BJ (cell line): Measurements from ENCODE around the gene MFSD11. TPM values are rescaled to one million over a fixed set of nuclear protein-coding genes. Genes with fewer than 3 reads are reported as not detected.

ENCODE experiments used
- CTCF ChIA-PET: fragments of 350-600 bp; formaldehyde crosslinking; extraction: SDS; loops from one replicate; lab custom pipeline; 2021; ENCODE audit warnings: antibody characterized with exemption, inconsistent platforms; lab: Yijun Ruan, JAX
- POLR2A ChIA-PET: fragments of 300-600 bp; sonication (Branson Sonifier 250); formaldehyde crosslinking; extraction: SDS; loops from one replicate; lab custom pipeline; 2021; ENCODE audit warnings: antibody characterized with exemption; lab: Charles Lee
- DNase-seq: peaks from one replicate; pipeline ENCODE4 v3.0.0-alpha.2; 2011; ENCODE audit warnings: low read depth
- H3K27me3 ChIP-seq: 2 replicates; pipeline ENCODE4 v1.6.0; 2011; ENCODE audit warnings: low read length; ENCODE audit not compliant: control insufficient read depth, insufficient read depth
- H3K36me3 ChIP-seq: 2 replicates; pipeline ENCODE4 v1.5.1; 2011; ENCODE audit warnings: low read length; ENCODE audit not compliant: control insufficient read depth, insufficient read depth
- H3K4me3 ChIP-seq: 2 replicates; pipeline ENCODE4 v1.5.1; 2011; ENCODE audit warnings: low read depth, mild to moderate bottlenecking, control low read depth, low read length
- polyA plus RNA-seq: library from polyadenylated mRNA; depleted of rRNA; stranded (reverse); fragments of >200 nt; gene quantifications from 2 replicates; pipeline ENCODE4 v1.2.3, GENCODE V29; 2011; rRNA removed
- small RNA-seq: library from RNA; depleted of rRNA; stranded (forward); fragments of <200 nt; gene quantifications from one replicate; pipeline ENCODE3, GENCODE V24; 2012; ENCODE audit warnings: low replicate concordance, low read depth; ENCODE audit not compliant: insufficient read length
- TF ChIP-seq, protein P1 (sequence below): IDR thresholded peaks from 2 replicates; pipeline ENCODE4 v1.5.1; 2011; ENCODE audit warnings: low read depth, mild to moderate bottlenecking, control low read depth, inconsistent platforms, low read length, moderate library complexity; ENCODE audit not compliant: insufficient read depth

The MFSD11 gene
- polyA plus RNA-seq, 1 experiment, result 18.6 TPM

DNA sequence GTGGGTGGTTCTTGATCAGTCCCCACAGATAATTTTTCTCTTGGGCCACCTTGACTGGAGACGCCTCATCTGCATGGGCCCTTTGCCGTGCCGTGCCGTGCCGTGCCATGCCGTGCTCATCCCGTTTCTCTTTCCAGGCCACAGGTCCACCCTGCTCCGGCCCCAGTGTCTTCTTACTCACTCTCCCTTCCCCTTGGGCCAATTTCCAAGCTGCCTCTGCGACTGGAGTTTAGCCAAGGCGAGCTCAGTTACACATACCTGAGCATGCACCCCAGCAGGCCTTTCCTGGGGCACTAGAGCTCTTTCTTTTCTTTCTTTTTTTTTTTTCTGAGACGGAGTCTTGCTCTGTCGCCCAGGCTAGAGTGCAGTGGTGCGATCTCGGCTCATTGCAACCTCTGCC is 89.8 kb downstream of the MFSD11 start:
- CTCF ChIA-PET, result no interaction called here
- POLR2A ChIA-PET, result no interaction called here

More for the DNA sequence above, 89.8 kb downstream of the MFSD11 start:
- Histone ChIP-seq H3K36me3 (no peaks in the 10 kb centered on the region), H3K27me3 (no peaks in the 10 kb centered on the region), H3K4me3 (no peak overlapping the region)
- no peak for DNase-seq
- TF ChIP-seq, protein P1, sequence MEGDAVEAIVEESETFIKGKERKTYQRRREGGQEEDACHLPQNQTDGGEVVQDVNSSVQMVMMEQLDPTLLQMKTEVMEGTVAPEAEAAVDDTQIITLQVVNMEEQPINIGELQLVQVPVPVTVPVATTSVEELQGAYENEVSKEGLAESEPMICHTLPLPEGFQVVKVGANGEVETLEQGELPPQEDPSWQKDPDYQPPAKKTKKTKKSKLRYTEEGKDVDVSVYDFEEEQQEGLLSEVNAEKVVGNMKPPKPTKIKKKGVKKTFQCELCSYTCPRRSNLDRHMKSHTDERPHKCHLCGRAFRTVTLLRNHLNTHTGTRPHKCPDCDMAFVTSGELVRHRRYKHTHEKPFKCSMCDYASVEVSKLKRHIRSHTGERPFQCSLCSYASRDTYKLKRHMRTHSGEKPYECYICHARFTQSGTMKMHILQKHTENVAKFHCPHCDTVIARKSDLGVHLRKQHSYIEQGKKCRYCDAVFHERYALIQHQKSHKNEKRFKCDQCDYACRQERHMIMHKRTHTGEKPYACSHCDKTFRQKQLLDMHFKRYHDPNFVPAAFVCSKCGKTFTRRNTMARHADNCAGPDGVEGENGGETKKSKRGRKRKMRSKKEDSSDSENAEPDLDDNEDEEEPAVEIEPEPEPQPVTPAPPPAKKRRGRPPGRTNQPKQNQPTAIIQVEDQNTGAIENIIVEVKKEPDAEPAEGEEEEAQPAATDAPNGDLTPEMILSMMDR, result no peak

Small RNA genes within 50 kb of the gene (small RNA-seq; reads per million reads assigned to genes)
- gene AC005837.3 (not detected), gene RF02271 (not detected), gene RNU6-97P (not detected), gene RNY4P36 (not detected)

Other genes starting within 250 kb of the MFSD11 start
- 6.4 and 8.9 TPM in 2 replicates for gene RHBDF2, start 236.7 kb upstream of the MFSD11 start, polyA plus RNA-seq
- gene CYGB, start 200.4 kb upstream of the MFSD11 start, polyA plus RNA-seq, result 1.1 and 1.4 TPM in 2 replicates
- gene PRCD, start 198.1 kb upstream of the MFSD11 start, polyA plus RNA-seq, result 0.21 TPM in 1 of 2 replicates, not detected in the other
- 0.72 and 0.89 TPM in 2 replicates for gene ST6GALNAC2, start 152.3 kb upstream of the MFSD11 start, polyA plus RNA-seq
- not detected in 2 replicates for gene ST6GALNAC1, start 94.4 kb upstream of the MFSD11 start, polyA plus RNA-seq
- gene MXRA7, start 27.2 kb upstream of the MFSD11 start, polyA plus RNA-seq, result 298 and 300 TPM in 2 replicates
- gene JMJD6, start 11.5 kb upstream of the MFSD11 start, polyA plus RNA-seq, result 12.5 and 17.2 TPM in 2 replicates
- 35.0 and 49.8 TPM in 2 replicates for gene METTL23, start 11.3 kb upstream of the MFSD11 start, polyA plus RNA-seq
- 110 and 130 TPM in 2 replicates for gene SRSF2, start 788 bp upstream of the MFSD11 start, polyA plus RNA-seq
- 0.23 and 0.58 TPM in 2 replicates for gene MGAT5B, start 130.3 kb downstream of the MFSD11 start, polyA plus RNA-seq